SJCRH30 (cell line): ENCODE data around the gene ST7. TPM values are rescaled to one million over a fixed set of nuclear protein-coding genes. Genes with fewer than 3 reads are reported as not detected.

Experiments
- DNase-seq, 2 experiments: peaks; one replicate each; pipeline ENCODE4 v3.0.0-alpha.2; 2015 to 2020
- H3K27ac ChIP-seq: fragments of 250-450 bp; sonication (Bioruptor Pico); 2 replicates; pipeline ENCODE4 v1.5.1; 2020; ENCODE audit warnings: mild to moderate bottlenecking, moderate library complexity
- H3K27me3 ChIP-seq: fragments of 250-450 bp; sonication (Bioruptor Pico); 2 replicates; pipeline ENCODE4 v1.5.1; 2020; ENCODE audit warnings: mild to moderate bottlenecking, moderate library complexity
- H3K36me3 ChIP-seq: fragments of 250-450 bp; sonication (Bioruptor Pico); 2 replicates; pipeline ENCODE4 v1.5.1; 2020; ENCODE audit warnings: mild to moderate bottlenecking, moderate library complexity
- H3K4me1 ChIP-seq: fragments of 250-450 bp; sonication (Bioruptor Pico); 2 replicates; pipeline ENCODE4 v1.5.1; 2020; ENCODE audit warnings: mild to moderate bottlenecking, moderate library complexity
- H3K4me3 ChIP-seq: fragments of 250-450 bp; sonication (Bioruptor Pico); 2 replicates; pipeline ENCODE4 v1.5.1; 2020; ENCODE audit warnings: mild to moderate bottlenecking, moderate library complexity
- H3K9me3 ChIP-seq: fragments of 250-450 bp; sonication (Bioruptor Pico); replicated peaks from 2 replicates; pipeline ENCODE4 v1.5.1; 2020; ENCODE audit warnings: mild to moderate bottlenecking, moderate library complexity
- total RNA-seq: library from RNA; depleted of rRNA; stranded (reverse); fragments of >200 nt; shearing (Covaris generic); gene quantifications from 2 replicates; pipeline ENCODE4 v1.2.3, GENCODE V29; 2014

The ST7 gene
- total RNA-seq, 1 experiment from 2014 or later = 35.7 TPM

DNA sequence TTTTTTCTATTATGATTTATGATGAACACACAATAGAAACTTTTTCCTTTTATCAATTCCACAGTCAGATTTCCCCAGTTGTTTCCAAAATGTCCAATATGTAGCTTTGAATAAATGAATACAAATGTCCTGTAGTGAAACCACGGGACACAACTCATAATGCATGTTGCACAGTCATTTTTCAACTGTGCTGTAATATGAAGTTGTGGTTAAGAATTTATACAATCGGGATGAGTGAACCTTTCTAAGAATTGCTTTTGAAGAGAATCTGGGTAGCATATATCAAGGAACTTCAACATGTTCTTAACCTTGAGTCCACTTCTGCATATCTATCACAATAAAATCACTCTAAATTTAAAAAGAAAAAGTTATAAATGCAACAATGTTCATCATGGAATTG is 14.6 kb upstream of the ST7 start:
- Histone ChIP-seq H3K27me3 (no peaks in the 10 kb centered on the region), H3K9me3 (no peaks in the 10 kb centered on the region), H3K36me3 (no peaks in the 10 kb centered on the region), H3K4me3 (no peak overlapping the region), H3K27ac (no peak overlapping the region), H3K4me1 (no peaks in the 10 kb centered on the region)
- DNase-seq = no peak

DNA sequence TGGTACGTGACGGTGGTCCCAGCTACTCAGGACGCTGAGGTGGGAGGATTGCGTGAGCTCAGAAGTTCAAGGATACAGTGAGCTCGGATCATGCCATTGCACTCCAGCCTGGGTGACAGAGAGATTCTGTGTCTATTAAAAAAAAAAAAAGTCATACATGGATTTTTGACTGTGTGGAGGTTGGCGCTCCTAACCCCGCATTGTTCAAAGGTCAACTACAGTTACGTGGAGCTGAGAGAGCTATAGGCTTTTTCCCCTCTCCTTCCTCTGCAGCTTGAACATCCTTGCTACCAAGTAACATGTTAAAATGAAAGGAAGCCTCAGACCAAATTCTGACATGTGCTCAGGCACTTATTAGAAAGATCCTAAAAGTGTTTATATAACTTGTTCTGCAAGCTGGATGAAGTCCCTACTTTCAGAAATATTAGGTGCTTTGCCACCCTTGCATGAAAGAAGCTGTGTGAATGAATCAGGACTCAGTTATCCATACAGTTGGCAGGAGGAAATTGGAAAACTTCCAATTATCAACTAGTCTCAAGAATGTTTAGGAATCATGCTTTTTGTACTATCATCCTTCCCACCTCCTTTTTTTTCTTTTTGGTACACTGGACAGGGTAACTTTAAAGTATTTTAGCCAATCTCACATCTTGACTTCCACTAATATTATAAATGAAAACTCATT is 12.5 kb upstream of the ST7 start:
- Histone ChIP-seq H3K27me3 (no peaks in the 10 kb centered on the region), H3K36me3 (no peaks in the 10 kb centered on the region), H3K27ac (no peak overlapping the region), H3K4me1 (no peaks in the 10 kb centered on the region), H3K9me3 (no peaks in the 10 kb centered on the region), H3K4me3 (no peak overlapping the region)
- no peak for DNase-seq

DNA sequence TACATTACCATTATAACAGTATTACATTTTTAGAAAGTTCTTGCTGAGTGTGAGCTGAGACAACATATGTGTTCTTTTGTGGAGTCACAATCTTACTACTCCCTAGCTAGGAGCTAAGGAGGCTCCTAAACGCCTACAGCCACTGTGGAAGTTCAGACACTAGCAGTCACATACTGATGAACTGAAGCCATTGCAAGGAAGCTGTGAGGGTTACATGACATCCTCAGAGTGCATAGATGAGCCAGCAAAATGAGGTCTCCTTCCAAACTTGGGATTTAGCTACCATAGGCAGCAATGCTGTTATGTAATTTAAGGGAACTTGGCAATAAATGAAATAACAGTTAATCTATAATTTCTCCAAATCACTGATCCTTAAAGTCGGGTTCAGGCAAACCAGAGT is 10.8 kb upstream of the ST7 start:
- no peaks in the 10 kb centered on the region for H3K4me1 ChIP-seq
- H3K4me3 ChIP-seq = no peak overlapping the region
- no peak overlapping the region for H3K27ac ChIP-seq
- H3K27me3 ChIP-seq = no peaks in the 10 kb centered on the region
- H3K36me3 ChIP-seq = no peaks in the 10 kb centered on the region
- H3K9me3 ChIP-seq = no peaks in the 10 kb centered on the region
- no peak for DNase-seq

DNA sequence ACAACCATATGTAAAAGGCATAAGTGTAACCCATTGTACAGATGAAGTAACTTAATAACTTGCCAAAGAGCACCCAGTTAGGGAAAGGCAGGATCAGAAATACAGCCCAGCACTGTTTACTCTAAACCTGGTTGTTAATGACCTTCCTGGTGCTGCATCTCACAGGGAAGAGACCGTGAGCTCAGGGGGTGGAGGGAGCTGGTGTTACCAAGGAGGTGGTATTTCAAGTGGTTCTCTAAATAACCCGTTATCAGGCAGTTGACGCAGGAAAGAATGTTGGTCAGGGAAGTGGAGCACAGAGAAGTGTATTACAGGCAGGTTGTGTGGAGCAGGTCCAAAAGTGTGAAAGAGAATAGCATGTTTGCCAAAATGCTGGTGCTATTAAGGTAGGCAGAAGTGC is 4.4 kb upstream of the ST7 start:
- Histone ChIP-seq H3K27ac (no peak overlapping the region), H3K27me3 (no peaks in the 10 kb centered on the region), H3K4me3 (no peak overlapping the region), H3K9me3 (no peaks in the 10 kb centered on the region), H3K4me1 (no peaks in the 10 kb centered on the region), H3K36me3 (no peaks in the 10 kb centered on the region)
- no peak for DNase-seq

DNA sequence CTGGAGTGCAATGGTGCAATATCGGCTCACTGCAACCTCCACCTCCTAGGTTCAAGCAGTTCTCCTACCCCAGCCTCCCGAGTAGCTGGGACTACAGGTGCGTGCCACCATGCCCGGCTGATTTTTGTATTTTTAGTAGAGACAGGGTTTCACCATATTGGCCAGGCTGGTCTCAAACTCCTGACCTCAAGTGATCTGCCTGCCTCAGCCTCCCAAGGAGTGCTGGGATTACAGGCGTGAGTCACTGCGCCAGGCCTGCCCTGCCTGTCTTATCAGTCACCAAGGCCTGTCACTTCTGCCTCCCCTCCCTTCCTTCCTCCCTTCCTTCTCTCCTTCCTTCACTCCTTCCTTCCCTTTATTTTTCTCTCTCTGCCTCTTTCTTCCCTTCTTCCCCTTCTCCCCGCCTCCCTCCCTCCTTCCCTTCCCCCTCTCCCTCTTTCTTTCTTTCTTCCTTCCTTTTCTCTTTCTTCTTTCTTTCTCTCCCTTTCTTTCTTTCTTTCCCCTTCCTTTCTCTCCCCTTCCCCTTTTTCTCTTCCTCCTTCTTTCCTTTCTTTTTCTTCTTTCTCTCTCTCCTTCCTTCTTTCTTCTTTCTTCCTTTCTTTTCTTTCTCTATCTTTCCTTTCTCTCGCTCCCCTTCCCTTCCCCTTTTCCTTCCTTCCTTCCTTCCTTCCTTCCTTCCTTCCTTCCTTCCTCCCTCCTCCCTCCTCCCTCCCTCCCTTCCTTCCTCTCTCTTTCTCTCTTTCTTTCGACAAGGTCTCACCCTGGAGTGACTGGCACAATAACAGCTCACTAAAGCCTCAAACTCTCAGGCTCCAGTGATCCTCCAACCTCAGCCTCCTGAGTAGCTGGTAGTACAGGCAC is 3.1 kb upstream of the ST7 start:
- H3K27me3 ChIP-seq = no peaks in the 10 kb centered on the region
- no peaks in the 10 kb centered on the region for H3K9me3 ChIP-seq
- H3K36me3 ChIP-seq = no peaks in the 10 kb centered on the region
- H3K4me1 ChIP-seq = 0 out of 2 replicates have a peak, but pooled peaks cover 2% of the 10 kb centered on the region
- DNase-seq = no peak
- no peak overlapping the region for H3K4me3 ChIP-seq
- no peak overlapping the region for H3K27ac ChIP-seq

DNA sequence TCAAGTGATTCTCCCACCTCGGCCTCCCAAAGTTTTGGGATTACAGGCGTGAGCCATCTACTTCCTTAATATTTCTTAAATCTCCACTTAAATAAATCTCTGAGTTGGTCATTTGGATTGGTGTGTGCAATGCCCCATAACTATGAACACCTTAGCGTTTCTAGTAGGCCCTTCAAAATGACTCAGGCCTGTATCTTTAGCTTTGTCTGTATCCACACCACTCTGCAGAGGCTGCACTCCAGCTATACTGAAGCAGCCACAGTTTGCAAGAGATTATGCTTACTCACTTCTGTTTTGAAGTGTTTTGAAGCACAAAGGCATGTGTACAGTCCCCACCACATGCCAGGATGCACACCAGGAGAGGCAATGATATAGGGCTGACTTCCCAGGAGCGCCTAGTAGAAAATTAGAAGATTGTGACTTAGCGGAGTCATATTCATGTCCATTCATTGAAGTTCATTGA is 2.4 kb upstream of the ST7 start:
- Histone ChIP-seq H3K4me3 (no peak overlapping the region), H3K27ac (no peak overlapping the region), H3K27me3 (no peaks in the 10 kb centered on the region), H3K36me3 (no peaks in the 10 kb centered on the region), H3K4me1 (0 out of 2 replicates have a peak, but pooled peaks cover 2% of the 10 kb centered on the region), H3K9me3 (no peaks in the 10 kb centered on the region)
- no peak for DNase-seq

DNA sequence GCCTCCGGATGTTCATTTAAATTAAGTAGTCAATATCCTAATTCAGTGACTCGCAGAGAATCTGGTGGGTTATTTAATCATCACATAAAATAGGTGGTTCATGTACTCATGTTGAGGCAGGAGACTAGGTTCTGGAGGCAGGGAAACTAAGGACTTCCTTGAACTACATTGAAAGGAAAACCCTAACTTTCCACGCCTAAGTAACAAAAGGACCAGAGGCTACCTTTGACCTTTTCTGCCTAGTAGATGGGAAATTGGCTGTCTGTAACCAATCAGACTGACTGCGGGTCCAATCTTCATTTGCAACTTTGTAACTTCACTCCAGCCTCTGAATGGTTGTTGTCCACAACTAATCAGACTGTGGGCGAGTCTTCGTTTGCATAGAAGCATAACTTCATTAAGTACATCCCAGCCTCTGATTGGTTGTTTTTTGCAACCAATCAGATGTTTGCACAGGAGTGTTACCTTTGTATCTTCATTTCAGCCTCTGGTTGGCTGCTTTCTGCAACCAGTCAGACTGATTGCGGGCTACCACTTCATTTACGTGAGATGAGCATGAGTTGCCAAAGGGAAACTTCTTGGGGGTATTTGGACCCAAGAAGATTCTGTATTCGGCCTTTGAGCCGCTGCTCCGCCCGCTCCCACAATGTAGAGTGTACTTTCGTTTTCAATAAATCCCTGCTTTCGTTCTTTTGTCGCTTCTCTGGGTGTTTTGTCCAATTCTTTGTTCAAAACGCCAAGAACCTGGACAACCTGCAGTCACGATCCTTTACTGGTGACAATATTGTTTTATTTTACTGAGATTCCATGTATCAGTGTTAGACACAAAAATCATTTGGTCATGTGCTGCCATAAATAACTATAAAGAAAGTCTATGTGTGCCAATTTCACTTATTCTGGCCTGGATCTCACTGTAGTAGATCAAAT is 1.7 kb upstream of the ST7 start:
- H3K9me3 ChIP-seq = no peaks in the 10 kb centered on the region
- H3K4me3 ChIP-seq = no peak overlapping the region
- DNase-seq = no peak
- H3K36me3 ChIP-seq = no peaks in the 10 kb centered on the region
- no peaks in the 10 kb centered on the region for H3K27me3 ChIP-seq
- H3K27ac ChIP-seq = no peak overlapping the region
- H3K4me1 ChIP-seq = 0 out of 2 replicates have a peak, but pooled peaks cover 2% of the 10 kb centered on the region

DNA sequence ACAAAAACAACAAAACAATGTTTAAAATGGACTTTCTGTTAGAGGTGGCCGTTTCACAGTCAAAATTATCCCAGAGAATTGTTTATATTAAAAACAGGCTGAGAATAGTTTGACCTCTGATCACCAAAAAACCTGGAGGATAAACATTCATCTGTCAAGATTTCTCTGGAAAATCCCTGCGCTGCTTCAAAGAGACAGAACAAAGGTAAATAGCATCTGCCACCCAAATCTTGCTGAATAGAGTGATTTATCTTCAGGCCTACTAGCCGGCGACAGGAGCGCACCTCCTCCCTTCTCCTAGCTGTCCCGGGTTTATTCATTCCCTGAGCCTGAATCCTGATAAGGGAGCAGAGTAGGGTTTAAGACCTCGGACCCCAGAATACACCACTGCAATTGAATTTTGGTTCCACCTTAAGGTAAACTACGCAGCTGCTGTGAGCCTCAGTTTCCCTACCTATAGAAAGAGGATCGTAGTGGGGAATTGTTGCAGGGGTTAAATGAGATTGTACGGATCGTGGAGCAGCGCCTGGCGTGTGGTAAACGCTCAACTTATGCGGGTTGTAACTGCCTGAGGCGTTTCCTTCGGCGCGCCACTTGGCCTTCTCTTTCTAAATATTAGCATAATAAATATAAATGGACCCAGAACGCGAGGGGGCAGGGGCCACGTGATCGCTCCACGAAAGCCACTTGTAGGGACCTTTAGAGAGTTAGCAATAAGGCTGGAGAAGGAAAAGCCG is 498 bp upstream of the ST7 start:
- Histone ChIP-seq H3K4me3 (peak overlapping the region; percentile 90), H3K9me3 (no peaks in the 10 kb centered on the region), H3K4me1 (0 out of 2 replicates have a peak, but pooled peaks cover 2% of the 10 kb centered on the region), H3K27ac (peak overlapping the region; percentile 82), H3K27me3 (no peaks in the 10 kb centered on the region), H3K36me3 (no peaks in the 10 kb centered on the region; the same call in 1 of the 2 replicates)
- DNase-seq = peak; percentile 73 to 75

DNA sequence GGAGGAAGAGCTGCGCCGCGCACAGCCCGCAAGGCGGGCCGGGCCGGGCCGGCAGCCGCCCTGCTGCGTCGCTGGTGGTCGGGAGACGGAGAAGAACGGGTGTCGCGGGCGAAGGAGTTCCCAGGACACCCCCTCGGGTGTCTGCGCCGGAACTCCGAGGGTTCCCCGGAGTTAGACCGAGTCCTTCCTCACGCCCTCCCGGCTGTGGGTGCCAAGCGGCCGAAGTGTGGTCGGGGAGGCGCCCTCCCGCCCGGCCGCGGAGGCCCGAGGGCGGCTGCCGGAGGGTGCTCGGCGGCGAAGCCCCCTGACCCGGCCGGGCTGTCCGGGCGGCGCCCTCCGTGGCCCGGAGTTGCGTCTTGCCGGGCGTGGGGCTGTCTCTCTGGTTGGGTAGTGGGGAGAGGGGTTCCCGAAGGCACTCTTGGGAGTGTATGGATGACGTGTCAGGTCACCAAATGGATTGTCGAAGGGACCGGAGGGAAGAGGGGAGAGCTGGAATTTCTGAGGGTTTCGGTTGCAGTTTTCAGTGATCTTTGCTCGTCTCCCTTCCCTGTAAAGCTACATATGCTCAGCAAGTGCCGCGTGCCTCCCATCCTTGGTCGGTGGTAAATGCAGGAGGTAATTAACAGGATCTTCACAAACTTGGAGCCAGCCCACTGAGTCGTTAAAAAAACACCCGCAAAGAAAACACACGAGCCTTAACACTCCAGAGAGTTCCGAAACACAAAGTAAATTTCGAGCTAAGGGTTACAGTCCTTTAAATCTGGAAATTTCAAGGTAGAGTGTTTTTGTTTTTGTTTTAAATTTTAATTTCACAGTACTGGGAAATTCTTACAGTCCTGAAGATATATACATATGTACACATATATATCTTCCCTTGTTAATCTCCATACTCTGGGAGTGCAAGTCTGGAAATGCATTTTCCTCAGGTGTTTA is 871 bp downstream of the ST7 start:
- DNase-seq = peak; percentile 91 to 95
- Histone ChIP-seq H3K4me3 (peak overlapping the region; percentile 90), H3K4me1 (0 out of 2 replicates have a peak, but pooled peaks cover 2% of the 10 kb centered on the region), H3K27me3 (no peaks in the 10 kb centered on the region), H3K36me3 (no peaks in the 10 kb centered on the region; the same call in 1 of the 2 replicates), H3K27ac (peak overlapping the region; percentile 82), H3K9me3 (no peaks in the 10 kb centered on the region)

DNA sequence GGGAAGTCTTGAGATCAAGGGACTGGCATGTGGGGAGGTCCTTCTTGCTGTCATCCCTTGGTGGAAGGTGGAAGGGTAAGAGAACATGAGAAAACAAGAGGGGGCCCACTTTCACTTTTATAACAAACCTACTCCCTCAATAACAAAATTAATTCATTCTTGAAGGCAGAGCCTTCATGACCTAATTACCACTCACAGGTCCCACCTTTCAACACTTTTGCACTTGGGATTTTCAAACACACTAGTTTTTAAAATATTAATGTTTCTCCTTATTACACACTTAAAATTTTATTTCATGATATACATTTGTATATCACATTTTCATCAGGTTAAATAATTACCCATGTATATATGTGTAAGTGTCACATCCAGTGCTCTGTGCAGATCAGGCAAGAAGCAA is 2.0 kb downstream of the ST7 start:
- no peaks in the 10 kb centered on the region; the same call in 1 of the 2 replicates for H3K36me3 ChIP-seq
- H3K27ac ChIP-seq = no peak overlapping the region
- 0 out of 2 replicates have a peak, but pooled peaks cover 2% of the 10 kb centered on the region for H3K4me1 ChIP-seq
- DNase-seq = no peak
- peak overlapping the region; percentile 90 for H3K4me3 ChIP-seq
- no peaks in the 10 kb centered on the region for H3K9me3 ChIP-seq
- H3K27me3 ChIP-seq = no peaks in the 10 kb centered on the region

DNA sequence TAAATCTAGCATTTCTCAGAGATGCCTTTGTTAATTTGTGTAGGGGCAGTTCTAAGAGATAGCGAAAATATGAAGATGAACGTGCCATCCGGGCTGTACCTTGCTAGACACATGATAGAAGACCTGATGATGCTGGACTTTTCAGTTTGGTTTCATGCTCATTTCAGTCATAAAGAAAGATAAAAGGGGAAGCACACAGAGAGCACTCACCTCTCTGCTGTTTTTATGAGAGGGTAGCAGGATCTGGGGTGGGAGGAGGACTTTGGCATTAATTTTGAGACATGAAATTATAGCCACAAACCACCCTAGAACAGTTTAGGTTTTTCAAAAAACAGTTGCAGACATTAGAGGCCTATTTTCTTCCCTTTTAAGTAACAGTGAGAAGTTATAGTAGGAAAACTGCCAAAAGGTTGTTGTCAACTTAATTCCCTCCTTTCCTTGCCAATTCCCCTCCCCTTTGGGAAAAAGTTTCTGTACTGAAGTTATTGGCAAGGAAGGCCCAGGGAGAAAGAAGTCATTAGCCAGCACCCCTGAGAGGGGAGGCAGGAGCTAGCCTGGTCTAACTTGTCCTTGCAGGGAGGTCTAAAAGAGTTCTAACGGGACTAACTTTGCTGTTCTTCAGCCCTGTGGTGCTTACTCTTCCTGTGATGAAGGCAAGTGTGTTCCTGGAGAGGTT is 2.6 kb downstream of the ST7 start:
- Histone ChIP-seq H3K4me1 (0 out of 2 replicates have a peak, but pooled peaks cover 2% of the 10 kb centered on the region), H3K27ac (no peak overlapping the region), H3K36me3 (no peaks in the 10 kb centered on the region; the same call in 1 of the 2 replicates), H3K9me3 (no peaks in the 10 kb centered on the region), H3K27me3 (no peaks in the 10 kb centered on the region), H3K4me3 (no peak overlapping the region)
- no peak for DNase-seq

DNA sequence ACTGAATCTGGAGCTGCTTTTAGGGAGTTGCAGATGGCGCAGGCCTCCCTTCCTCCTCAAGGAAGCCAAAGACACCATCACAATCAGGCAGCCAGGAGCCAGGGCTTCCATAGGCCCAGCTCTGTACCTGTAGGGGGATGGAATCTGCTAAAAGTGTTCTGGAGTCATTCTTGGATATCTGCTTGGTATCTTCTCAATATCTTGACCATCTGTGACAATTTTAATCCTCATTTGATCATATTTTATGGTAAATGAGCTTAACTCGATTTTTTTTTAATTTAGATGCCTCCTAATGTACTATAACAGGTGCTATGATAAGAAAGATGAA is 3.1 kb downstream of the ST7 start:
- Histone ChIP-seq H3K27ac (no peak overlapping the region), H3K27me3 (no peaks in the 10 kb centered on the region), H3K4me3 (no peak overlapping the region), H3K4me1 (0 out of 2 replicates have a peak, but pooled peaks cover 2% of the 10 kb centered on the region), H3K36me3 (no peaks in the 10 kb centered on the region; the same call in 1 of the 2 replicates), H3K9me3 (no peaks in the 10 kb centered on the region)
- no peak for DNase-seq

DNA sequence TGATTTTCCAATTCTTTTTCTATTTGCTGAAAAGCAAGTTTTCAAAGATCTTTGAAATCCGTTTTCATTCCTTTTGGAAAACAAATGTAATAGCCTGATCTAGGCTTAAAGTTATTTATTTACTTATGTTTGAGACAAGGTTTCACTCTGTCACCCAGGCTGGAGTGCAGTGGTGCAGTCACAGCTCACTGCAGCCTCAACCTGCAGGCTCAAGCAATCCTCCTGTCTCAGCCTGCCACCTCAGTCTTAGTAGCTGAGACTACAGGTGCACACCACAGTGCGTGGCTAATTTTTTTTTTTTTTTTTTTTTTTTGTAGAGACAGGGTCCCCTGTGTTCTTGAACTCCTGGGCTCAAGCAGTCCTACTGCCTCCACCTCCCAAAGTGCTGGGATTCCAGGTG is 4.6 kb downstream of the ST7 start:
- Histone ChIP-seq H3K4me3 (no peak overlapping the region), H3K27me3 (no peaks in the 10 kb centered on the region), H3K36me3 (peaks cover 3% of the 10 kb centered on the region), H3K4me1 (0 out of 2 replicates have a peak, but pooled peaks cover 2% of the 10 kb centered on the region), H3K27ac (no peak overlapping the region), H3K9me3 (no peaks in the 10 kb centered on the region)
- no peak for DNase-seq
